Esophagus muscularis mucosa (tissue), 4 donors: Measurements from ENCODE around the gene TMEM138. TPM values are rescaled to one million over a fixed set of nuclear protein-coding genes. Genes with fewer than 3 reads are reported as not detected.

ENCODE experiments used
- DNase-seq: peaks from one replicate; pipeline ENCODE4 v3.0.0-alpha.2; 2017; ENCODE audit errors: extremely low spot score
- H3K27ac ChIP-seq, 4 donors: fragments of 200-600 bp; sonication (generic); replicated peaks in 1 of 4; 1 replicate in 3 of 4; 2 replicates in 1 of 4; pipeline ENCODE4 v1.5.1; 2016 to 2019; ENCODE audit warnings: mild to moderate bottlenecking in 1 of 4
- H3K27me3 ChIP-seq, 4 donors: fragments of 200-600 bp; sonication (generic); one replicate each; pipeline versions ENCODE4 v1.5.1 to v1.6.0; 2016 to 2019
- H3K36me3 ChIP-seq, 4 donors: fragments of 200-600 bp; sonication (generic); one replicate each; pipeline ENCODE4 v1.5.1; 2016 to 2019
- H3K4me1 ChIP-seq, 4 donors: fragments of 200-600 bp; sonication (generic); one replicate each; pipeline ENCODE4 v1.5.1; 2016 to 2019
- H3K4me3 ChIP-seq, 4 donors: fragments of 200-600 bp; sonication (generic); 1 replicate in 2 of 4; 2 replicates in 2 of 4; pipeline ENCODE4 v1.5.1; 2016 to 2019; ENCODE audit warnings: mild to moderate bottlenecking in 4 of 4, moderate library complexity in 1 of 4
- H3K9me3 ChIP-seq, 4 donors: fragments of 200-600 bp; sonication (generic); 1 replicate in 3 of 4; 2 replicates in 1 of 4; pipeline ENCODE4 v1.5.1; 2016 to 2019
- CTCF ChIP-seq, 3 experiments: fragments of 200-600 bp in 2 of 3; fragments of 450-650 bp in 1 of 3; sonication (generic) in 2 of 3; IDR thresholded peaks; one replicate each; pipeline ENCODE4 v1.5.1; 2017 to 2019; ENCODE audit warnings: antibody characterized with exemption in 3 of 3, mild to moderate bottlenecking in 2 of 3, moderate library complexity in 1 of 3
- EP300 ChIP-seq: sonication (generic); formaldehyde crosslinking; IDR thresholded peaks from one replicate; pipeline ENCODE4 v1.6.1; 2017; ENCODE audit warnings: antibody characterized with exemption
- POLR2A ChIP-seq: fragments of 450-650 bp; IDR thresholded peaks from one replicate; pipeline ENCODE4 v1.6.1; 2017; ENCODE audit warnings: antibody characterized with exemption, moderate library complexity, mild to moderate bottlenecking, low read depth
- POLR2AphosphoS5 ChIP-seq, 2 donors: sonication (generic); formaldehyde crosslinking; IDR thresholded peaks; one replicate each; pipeline ENCODE4 v1.6.1; 2017; ENCODE audit warnings: antibody characterized with exemption in 2 of 2
- WGBS: methylation state at CpG from one replicate; pipeline ENCODE4 v1.1.5; 2018; 5-methylcytosine and 5-hydroxymethylcytosine counted together
- intact Hi-C: fragments of 100-400 bp; cut with DNase I; formaldehyde crosslinking; loops from one replicate; pipeline ENCODE4 v1.15.1; 2023
- total RNA-seq, 4 donors: library from RNA; depleted of rRNA; stranded (reverse); fragments of >200 nt; gene quantifications; one replicate each; pipeline versions ENCODE4 v1.1.0 to v1.2.1, GENCODE V29; 2016

TMEM138 gene
- total RNA-seq, 4 donors from 2014 or later = 10.4 to 22.7 (median 15.9) TPM

- intact Hi-C loops = no loop called here
- Histone ChIP-seq H3K36me3 (peaks cover 28 to 76% (median 65%) of the 10 kb centered on the region in 4 donors), H3K27ac (no peak overlapping the region), H3K4me3 (no peak overlapping the region), H3K27me3 (no peaks in the 10 kb centered on the region), H3K4me1 (peaks cover 0 to 7% (median 0%) of the 10 kb centered on the region in 4 donors), H3K9me3 (no peaks in the 10 kb centered on the region)
- DNase-seq = no peak
- 70% methylated on average over 10 of the region's 11 CpGs for WGBS
- TF ChIP-seq EP300 (no peak), POLR2AphosphoS5 (IDR thresholded peaks at IDR 0.05) (no peak)
These were observed 14.2 kb upstream of the TMEM138 start for GRCh38 chr11:61347916-61348461.

- TF ChIP-seq POLR2AphosphoS5 (IDR thresholded peaks at IDR 0.05) = no peak
- Histone ChIP-seq H3K4me3 (no peak overlapping the region), H3K9me3 (no peaks in the 10 kb centered on the region), H3K27me3 (no peaks in the 10 kb centered on the region), H3K4me1 (peaks cover 0 to 7% (median 0%) of the 10 kb centered on the region in 4 donors), H3K27ac (no peak overlapping the region), H3K36me3 (peaks cover 36 to 88% (median 68%) of the 10 kb centered on the region in 4 donors)
- intact Hi-C loops = no loop called here
- no peak for DNase-seq
- 79% methylated on average over 8 of the region's 12 CpGs for WGBS
These were observed 12.9 kb upstream of the TMEM138 start for GRCh38 chr11:61349189-61349751.

GRCh38 chr11:61349916-61350315 is 12.3 kb upstream of the TMEM138 start:
- Histone ChIP-seq H3K4me3 (no peak overlapping the region), H3K36me3 (peaks cover 36 to 90% (median 71%) of the 10 kb centered on the region in 4 donors), H3K27me3 (no peaks in the 10 kb centered on the region), H3K4me1 (peaks cover 0 to 7% (median 0%) of the 10 kb centered on the region in 4 donors), H3K27ac (no peak overlapping the region), H3K9me3 (no peaks in the 10 kb centered on the region)
- 93% methylated on average over 8 of the region's 10 CpGs for WGBS
- intact Hi-C loops = no loop called here
- DNase-seq = no peak
- TF ChIP-seq POLR2AphosphoS5 (IDR thresholded peaks at IDR 0.05) (no peak), CTCF (IDR thresholded peaks at IDR 0.05) (no peak), POLR2A (no peak), EP300 (no peak)

GRCh38 chr11:61350336-61350735 is 11.8 kb upstream of the TMEM138 start:
- no peak for DNase-seq
- intact Hi-C loops = no loop called here
- Histone ChIP-seq H3K27ac (no peak overlapping the region), H3K4me1 (peaks cover 0 to 4% (median 0%) of the 10 kb centered on the region in 4 donors), H3K36me3 (peaks cover 38 to 90% (median 73%) of the 10 kb centered on the region in 4 donors), H3K4me3 (no peak overlapping the region), H3K27me3 (no peaks in the 10 kb centered on the region), H3K9me3 (no peaks in the 10 kb centered on the region)
- WGBS = 100% methylated on average over 1 of the region's 1 CpG
- TF ChIP-seq POLR2AphosphoS5 (IDR thresholded peaks at IDR 0.05) (no peak), CTCF (IDR thresholded peaks at IDR 0.05) (no peak), POLR2A (no peak), EP300 (no peak)

- Histone ChIP-seq H3K27me3 (no peaks in the 10 kb centered on the region), H3K36me3 (peaks cover 42 to 95% (median 76%) of the 10 kb centered on the region in 4 donors), H3K4me3 (no peak overlapping the region), H3K4me1 (no peaks in the 10 kb centered on the region), H3K9me3 (no peaks in the 10 kb centered on the region), H3K27ac (no peak overlapping the region)
- WGBS = 92% methylated on average over 6 of the region's 8 CpGs
- TF ChIP-seq EP300 (no peak), CTCF (IDR thresholded peaks at IDR 0.05) (no peak), POLR2AphosphoS5 (IDR thresholded peaks at IDR 0.05) (no peak), POLR2A (no peak)
- no peak for DNase-seq
- intact Hi-C loops = no loop called here
These were observed 11.4 kb upstream of the TMEM138 start for GRCh38 chr11:61350803-61351202.
